HTR-8/SVneo (cell line): Measurements from ENCODE around the gene LAG3.

Experiments used
- DNase-seq: peaks from one replicate; pipeline ENCODE4 v3.0.0; 2011; ENCODE audit warnings: low spot score, mixed read lengths; ENCODE audit not compliant: insufficient read length
- FAIRE-seq: peaks from 2 replicates; lab custom pipeline; 2011; peaks lifted over from hg19 to GRCh38; lab: Jason Lieb, UNC

The LAG3 gene

DNA sequence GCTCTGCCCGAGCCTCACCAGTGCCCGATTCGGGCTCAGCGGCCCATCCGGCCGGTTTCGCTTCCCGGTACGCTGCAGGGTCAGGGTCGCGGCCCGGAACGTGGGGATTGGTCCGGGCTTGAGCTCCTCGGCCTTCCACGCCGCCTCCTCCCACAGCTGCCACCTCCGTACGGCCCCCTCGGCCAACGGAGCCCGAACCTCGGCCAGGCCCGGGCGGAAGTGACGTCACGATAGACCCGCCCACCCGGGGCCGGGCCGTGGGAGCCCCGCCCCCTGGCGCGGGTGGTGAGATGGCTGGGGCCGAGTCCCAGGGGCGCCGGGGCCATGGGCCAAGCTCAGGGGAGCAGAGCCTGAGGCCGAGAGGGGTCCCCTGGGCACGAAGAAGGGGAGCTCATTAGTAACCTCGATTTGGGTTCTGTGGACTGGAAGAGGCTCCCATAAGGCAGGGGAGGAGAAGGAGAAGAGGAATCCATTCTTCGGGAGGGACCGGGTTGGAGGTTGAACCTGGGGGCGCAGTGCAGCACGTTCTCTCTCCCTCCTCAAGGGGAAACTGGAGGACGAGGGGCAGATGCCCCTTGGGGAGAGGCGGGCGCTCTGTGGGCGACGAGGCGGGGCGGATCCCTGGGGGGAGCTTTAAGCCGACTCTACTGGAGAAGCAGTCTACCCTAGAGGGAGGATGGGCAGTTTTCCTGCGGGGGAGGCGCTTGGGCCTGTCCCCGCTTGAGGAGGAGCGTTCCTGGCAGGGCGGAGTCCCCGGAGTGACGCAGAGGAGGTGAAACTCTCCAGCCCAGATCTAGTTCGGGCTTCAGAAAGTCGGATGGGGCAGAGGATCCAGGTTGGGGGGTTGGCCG lies 19.2 kb upstream of the LAG3 start, which contains the start of gene MLF2:
Gene MLF2 (minus strand): TSS at position 221 of the 851 bp plus-strand sequence. CDS start 807 bp downstream, outside the sequence.
- peak; percentile 97 for FAIRE-seq
- DNase-seq = peak; percentile 100

DNA sequence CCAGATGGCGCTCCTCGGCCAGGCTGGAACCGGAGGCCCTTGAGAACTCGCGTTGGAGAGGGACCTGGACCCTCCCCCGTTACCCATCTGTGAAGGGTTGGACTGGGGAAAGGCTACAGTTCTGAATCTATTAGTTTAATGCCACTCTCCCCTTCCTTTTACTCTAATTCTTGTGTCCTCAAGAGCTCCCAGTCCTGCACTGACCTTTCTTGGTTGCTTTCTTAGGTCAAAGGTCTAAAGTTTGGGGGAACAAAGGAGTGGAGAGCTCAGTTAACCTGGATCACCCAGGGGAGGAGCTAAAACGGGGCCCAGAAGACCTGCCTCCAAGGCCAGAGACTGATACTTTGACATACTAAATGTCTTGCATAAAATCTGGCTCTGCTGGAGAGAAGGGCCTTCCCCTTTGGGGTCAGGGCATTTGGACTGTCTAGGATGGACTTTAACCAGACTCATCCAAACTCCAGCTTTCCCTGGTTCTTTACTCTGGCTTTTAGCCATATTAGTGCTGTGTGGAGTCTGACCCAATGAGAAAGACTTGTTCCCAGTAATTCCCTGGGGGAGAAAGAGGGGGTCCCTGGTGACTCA lies 18.5 kb upstream of the LAG3 start:
- no peak for FAIRE-seq
- DNase-seq = no peak

DNA sequence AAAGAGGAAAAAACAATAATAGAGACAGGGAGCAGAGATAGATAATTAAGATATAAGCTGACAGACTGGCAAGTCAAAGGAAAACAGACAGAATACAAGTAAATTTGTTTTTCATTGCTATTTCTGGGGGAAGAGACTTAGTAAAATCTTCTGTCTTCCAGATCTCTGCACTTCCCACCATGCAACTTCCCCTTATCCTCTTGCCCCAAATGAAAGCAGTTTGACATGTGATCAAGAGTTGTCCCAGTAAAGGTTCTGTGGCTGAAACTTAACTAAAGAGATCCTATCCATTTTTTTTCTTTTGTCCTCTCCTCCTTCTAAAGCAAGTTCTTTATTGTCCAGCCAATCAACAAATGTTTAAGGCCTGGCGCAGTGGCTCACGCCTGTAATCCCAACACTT lies 17.9 kb upstream of the LAG3 start:
- no peak for FAIRE-seq

DNA sequence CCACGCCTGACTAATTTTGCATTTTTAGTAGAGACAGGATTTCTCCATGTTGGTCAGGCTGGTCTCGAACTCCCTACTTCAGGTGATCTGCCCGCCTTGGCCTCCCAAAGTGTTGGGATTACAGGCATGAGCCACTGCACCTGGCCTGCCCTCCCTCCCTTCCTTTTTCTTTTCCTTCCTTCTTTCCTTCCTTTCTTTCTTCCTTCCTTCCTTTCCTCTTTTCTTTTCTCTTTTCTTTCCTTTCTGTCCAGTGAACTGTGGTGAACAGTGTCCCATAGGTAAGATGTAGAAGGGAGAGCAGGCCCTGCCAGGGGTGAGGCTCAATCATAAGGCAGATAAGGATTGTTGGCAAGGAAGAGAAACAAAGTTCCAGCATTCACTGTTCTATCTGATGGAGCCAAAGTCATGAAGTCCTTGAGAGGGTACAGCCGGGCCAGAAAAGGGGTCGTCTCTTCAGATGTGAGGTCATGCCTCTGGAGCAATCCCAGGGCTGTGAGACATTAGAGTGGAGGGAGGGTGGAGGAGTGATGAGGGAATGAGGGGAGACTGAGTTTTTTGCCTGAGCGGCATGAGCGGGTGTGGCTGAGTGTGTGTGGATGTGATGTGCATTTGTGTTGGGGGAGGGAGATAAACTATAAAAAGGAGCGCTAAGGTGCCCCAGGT lies 15.2 kb upstream of the LAG3 start:
- DNase-seq (no peak), FAIRE-seq (no peak)

More for the DNA sequence above, 17.9 kb upstream of the LAG3 start:
- no peak for DNase-seq

DNA sequence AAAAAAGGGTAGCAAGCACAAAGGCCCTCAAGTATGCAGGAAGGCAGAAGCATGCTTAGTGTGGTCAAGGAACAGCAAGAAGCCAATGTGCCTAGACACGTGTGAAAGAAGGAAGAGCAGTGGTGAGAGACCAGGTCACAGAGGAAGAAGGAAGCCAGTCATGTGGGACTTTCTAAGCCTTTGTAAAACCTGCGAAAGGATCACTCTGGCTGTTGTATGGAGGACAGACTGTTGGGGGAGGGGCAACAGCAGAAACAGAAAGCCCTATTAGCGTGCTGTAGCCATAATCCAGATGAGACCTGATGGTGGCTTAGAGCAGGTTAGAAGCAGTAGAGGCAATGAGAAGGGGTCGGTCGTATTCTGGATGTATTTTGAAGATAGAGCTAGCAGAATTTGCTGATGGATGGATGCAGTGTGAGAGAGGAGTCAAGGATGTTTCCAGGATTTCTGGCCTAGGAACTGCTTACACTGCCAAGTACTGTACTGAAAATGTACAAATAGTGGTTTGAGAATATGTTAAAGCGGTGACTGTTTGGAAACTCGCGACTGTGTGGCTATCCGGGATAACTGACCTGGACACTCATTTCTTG lies 13.7 kb upstream of the LAG3 start:
- FAIRE-seq (no peak), DNase-seq (no peak)

DNA sequence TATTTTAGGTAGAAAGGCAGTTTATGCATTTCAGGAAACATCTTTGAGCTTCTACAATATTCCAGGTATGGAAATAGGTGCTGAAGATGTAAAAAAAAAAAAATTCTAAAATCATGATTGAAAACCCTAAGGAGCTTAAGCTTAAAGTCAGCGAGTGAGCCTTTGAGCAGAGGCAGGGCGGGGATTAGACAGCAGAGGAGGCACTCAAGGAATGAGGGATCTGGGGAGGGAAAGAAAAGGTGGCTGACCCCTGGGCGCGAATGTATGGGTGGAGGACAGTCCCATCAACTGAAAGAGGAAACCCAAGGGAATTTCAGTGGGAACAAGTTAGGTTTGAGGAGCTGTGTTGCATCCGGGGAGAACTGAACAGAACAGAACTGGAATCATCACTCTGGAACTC lies 12.6 kb upstream of the LAG3 start:
- FAIRE-seq (no peak), DNase-seq (no peak)

DNA sequence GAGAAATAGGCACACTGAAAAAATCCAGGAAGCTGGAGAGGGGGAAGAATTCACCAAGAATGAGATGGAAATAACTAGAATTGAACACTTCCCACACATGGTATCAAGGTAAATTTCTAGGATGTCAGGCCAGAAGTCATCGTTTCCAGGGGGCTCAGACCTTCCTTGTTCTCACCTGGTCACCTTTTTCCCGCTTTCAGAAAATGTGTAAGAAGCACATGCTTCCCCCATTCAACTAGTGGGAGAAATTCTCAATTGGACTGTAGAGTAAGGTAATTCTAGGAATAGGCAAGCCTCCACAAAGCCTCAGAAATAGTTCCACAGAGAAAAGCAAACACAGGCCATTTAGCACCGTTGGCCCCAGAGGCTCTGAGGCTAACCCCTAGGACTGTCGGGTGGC lies 8.9 kb upstream of the LAG3 start:
- FAIRE-seq (no peak), DNase-seq (no peak)

DNA sequence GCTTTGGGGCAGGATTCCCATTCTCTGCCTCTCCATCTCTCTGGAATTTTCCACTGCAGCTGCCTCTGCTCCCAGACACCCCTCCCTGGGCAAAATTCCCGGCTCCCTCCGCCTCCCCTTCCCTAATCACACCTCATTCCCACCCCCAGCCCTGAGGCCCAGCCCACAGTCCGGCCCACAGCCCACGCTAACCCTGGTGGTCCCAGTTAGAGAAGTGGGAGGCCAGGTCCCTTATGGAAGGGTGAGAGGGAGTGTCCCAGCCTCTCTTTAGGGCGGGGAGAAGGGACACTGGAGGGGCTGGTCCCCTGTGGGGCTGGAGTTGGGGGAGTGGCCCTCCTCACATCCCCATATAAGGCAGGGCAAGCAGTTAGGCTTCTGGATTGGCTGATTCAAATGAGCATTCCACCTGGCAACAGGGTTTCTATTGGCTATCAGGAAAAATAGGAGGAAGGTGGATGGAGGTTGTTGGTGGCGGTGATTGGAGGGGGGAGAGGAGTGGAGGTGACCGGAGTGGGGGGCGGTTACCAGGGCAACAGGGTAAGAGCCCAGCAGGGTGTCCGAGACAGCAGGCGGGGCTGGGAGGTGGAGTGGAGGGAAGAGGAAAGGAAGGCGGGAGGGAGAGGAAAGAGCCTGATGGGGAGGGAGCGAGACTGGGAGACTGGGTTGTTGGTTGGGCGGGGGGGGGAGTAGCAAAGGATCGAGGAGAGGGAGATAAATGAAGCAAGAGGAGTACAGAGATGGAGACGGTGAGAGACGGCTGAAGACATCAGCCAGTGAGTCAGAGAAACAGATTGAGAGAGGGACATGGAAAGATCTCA lies 8.1 kb upstream of the LAG3 start:
- peak; percentile 99 for DNase-seq
- FAIRE-seq = peak; percentile 99

DNA sequence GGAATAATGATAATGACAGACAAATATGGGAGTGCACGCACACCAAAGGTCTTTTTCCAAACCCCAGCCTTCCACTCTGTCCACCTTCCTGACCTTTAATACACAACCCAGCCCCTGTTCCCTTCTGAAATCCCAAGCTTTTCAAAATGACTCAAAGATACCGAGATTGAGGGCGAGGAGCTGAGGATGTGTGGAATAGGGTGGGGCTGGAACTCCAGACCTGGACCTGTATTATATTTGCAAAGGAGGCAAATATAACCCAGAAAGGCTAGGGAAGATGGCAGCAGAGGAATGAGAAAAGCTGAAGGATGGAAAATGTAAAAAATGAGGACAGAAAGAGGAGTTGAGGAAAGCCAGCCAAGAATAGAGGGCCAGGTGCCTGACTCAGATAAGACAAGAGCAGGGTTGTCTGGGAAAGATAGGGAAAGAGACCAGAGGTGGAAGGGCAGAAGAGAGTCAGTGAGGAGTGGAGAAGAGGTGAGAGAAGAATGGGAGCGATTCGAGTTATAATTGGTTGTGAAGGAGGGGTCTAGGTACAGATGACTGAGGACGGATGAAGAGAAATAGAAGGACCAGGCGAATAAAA lies 7.2 kb upstream of the LAG3 start:
- DNase-seq = no peak
- no peak for FAIRE-seq

DNA sequence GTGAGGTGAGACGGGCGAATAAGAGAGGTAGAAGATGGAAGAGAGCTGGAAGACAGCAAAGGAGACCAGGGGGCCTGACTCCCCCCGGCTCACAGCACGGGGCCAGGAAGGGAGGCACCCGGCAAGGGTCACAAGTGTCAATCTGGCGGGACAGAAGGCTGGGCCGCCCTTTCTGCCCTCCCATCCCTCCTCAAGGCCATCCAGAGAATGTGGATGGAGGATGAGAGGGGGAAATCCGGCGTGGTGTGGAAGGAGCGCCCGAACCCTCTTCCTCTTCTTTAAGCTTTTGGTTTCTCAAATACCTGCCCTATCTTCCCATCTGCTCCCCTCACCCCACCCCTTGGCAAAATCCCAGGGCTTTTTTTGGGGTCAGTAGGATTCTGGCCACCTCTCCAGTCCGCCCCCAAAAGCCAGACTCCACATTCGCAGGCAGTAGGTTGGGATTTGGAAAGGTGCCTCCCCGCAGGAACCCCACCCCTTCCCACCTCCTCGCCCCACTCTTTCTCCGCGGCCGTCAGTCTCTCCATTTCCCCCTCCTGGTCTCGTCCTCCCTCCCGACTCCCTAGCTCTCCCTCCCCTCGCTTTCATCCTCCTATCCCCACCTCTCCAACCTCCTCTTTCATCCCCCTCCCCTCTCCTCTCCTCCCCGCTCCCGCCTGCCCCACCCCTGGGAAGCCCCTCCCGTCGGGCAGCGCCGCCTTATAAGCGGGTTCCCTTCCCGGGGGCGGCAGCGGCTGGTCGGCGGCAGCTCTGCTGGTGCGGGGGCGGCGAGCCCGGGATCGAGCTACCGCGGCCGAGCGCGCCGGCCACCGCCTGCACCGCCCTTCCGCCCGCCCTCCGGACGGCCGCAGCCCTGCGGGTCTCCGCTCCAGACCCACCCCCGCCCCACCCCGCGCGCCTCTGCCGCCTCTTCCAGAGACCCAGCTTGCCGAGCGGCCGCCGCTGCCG lies 6.4 kb upstream of the LAG3 start, which contains the start of gene PTMS:
Gene PTMS (plus strand): TSS at position 730 of the 948 bp plus-strand sequence. CDS start 343 bp downstream, outside the sequence.
- peak; percentile 95 for FAIRE-seq

DNA sequence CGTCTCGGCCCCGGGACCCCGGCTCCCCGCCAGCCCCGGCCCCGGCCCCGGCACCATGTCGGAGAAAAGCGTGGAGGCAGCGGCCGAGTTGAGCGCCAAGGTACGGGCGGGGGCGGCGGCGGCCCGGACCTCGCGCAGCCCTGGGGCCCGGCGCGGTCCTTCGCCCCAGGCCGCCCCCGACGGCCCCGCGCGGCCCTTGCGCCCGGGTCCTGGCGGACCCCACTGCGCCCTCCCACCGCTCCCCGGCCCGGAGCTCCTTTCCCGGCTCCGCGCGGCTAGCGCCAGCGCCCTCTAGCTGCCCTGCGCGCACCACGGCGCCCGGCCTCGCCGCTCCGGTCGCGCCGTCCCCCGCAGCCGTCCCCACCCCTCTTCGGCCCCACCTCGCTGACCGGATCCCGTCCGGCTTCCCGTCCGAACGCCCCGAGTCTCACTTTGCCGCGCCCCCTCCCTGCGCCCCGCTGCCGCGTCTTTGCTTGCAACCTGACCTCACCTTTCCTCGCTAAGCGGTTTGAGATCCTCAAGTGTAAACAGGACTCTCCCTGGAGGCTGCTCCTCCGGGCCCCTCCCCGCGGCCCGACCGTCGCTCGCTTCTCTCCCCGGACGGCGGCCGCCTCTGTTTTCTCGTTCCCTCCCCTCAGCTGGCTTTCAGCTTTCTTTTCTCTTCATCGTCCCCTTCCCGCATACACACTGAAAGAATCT lies 5.5 kb upstream of the LAG3 start:
- FAIRE-seq = peak; percentile 89
- peak; percentile 72 for DNase-seq

More for the DNA sequence above, 6.4 kb upstream of the LAG3 start, which contains the start of gene PTMS:
- DNase-seq = peak; percentile 90

DNA sequence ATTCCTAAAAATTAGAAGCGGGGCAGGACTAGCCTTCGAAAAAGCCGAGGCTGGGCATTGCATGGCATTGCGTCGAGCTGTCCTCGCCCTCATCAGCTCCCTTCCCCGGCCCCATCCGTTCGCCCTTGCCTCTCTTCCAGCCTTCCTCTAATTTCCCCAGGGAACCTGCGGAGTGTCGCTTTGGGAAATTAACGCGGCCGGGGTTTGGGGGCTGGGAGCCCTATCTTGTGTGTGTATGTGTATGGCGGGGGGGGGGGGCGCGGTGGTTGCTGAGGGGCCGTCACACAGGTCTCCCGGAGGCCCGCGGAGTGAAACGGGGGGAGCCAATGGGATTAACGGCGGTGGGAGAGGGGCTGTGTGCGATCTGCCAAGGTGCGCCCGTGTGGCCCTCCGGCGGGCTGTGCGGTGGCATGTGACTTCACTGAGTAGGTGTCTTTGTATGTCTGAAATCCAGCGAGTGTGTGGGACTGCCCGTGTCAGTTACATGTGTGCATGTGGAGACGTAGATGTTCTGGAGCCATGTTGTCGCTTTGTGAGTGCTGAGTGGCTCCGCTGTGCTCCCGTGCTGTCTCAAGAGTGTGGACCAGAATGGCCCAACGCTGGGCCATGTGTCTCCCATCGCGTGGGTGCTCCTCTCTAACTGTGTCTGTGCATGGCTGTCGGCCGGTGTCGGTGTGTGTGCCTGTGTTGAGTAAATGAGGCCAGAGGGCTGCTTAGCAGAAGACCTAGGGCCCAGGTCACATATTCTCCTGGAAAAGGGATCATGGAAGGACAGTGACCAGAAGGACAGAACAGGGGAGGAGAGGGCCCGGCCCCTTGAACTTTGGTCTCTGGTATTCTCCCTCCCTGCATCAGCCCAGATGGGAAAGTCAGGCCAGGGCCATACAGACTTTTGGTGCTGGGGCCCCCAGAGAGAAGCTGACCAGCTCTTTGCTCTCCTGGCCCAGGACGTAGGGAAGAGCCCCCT lies 4.7 kb upstream of the LAG3 start:
- FAIRE-seq = peak; percentile 94
- no peak for DNase-seq

DNA sequence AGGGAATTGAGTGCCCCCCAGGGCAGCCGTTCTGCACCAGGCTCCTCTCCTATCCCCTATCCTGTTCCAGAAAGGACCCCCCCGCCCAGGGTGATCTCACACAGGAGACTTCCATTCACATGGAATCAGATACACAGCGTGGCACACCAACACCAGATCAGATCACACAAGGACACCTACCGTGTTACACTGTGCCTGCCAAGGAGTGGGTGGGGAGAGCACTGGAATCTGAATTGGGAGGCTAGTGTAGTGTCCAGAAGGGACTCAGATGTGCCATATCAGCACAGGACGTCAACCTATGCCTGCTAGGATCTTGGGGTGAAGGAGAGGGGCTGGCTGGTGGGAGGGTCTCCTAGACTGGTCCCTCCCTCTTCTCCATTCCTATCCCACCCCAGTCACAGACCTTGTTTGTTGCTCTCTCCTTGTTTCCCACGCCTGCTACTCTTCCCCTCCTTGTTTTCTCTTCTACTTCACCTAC lies 3.8 kb upstream of the LAG3 start:
- FAIRE-seq (peak; percentile 73), DNase-seq (no peak)

DNA sequence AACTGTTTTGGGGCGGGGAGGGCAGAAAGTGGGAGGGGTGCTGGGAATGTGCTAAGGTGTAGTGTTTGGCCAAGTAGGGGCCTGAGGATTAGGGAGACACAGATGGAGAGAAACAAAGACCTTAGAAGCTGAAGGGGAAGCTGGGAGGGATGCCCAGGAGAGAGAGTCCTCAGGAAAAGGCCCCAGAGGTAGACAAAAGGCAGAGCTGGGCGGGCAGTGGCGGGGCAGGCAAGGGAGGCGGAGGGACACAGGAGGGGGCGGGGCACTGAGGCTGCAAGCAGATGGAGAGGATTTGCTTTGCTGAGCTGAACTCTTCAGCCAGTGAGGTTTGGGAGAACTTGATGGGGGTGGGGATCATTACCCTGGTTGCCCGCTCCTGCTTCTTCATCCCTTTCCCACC lies 3.3 kb upstream of the LAG3 start:
- no peak for FAIRE-seq

DNA sequence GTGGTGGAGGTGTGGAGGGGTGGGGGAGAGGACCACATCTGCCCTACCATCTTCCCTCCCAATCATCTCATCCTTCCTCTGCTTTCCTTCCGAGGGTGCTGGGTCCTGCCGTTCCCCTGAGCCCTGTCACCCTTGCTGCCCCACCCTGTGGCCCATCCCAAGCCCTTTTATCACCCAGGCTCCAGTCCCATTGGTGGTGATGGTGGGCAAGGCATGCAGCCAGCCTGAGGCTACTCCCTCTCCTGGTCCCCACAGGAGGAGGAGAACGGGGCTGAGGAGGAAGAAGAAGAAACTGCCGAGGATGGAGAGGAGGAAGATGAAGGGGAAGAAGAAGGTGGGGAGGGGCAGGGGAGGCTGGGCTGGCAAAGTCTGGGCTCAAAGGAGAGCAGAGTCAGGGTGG lies 2.7 kb upstream of the LAG3 start:
- FAIRE-seq (no peak), DNase-seq (no peak)

More for the DNA sequence above, 3.3 kb upstream of the LAG3 start:
- DNase-seq = no peak

DNA sequence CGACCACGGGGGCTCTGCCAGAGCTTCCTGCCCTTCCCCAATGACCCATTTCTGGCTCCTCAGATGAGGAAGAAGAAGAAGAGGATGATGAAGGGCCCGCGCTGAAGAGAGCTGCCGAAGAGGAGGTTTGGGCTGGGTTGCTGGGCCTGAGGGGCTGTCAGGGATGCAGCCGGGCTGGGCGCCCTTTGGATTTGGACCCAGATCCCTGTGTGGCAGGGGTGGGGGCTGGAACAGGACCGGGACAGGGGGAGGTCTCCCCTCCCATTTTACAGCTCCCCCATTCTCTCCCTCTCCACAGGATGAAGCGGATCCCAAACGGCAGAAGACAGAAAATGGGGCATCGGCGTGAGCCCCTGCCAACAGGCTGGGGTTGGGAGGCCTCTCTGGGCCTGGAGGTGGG lies 2.2 kb upstream of the LAG3 start:
- DNase-seq = no peak
- no peak for FAIRE-seq
